ENCODE results near the gene FCGBP.
A peak's percentile ranks its signal among the peaks of the same experiment; 100 is the strongest.
"Not testable (repeated sequence)": the region's sequence is repeated elsewhere in the genome, so short reads cannot be mapped to it uniquely, and the experiment has no call there.

The FCGBP gene

GRCh38 chr19:39917561-39918182, 16.8 kb downstream of the FCGBP start:
- DNase-seq, result no peak

- peak in 1 of 51 donors; percentile 11 for DNase-seq
Measured at GRCh38 chr19:39916851-39917396, 17.5 kb downstream of the FCGBP start.

GRCh38 chr19:39916236-39916635, 18.2 kb downstream of the FCGBP start:
- no peak for DNase-seq

GRCh38 chr19:39915848-39916215, 18.6 kb downstream of the FCGBP start:
- DNase-seq, result no peak

- DNase-seq, result no peak
Measured at GRCh38 chr19:39915101-39915847, 19.2 kb downstream of the FCGBP start.

GRCh38 chr19:39913682-39914333, 20.6 kb downstream of the FCGBP start:
- DNase-seq, result no peak

- DNase-seq, result no peak
Measured at GRCh38 chr19:39908803-39909202, 25.6 kb downstream of the FCGBP start.

GRCh38 chr19:39906820-39907611, 27.4 kb downstream of the FCGBP start:
- DNase-seq, result no peak

- DNase-seq, result no peak
Measured at GRCh38 chr19:39906283-39906682, 28.2 kb downstream of the FCGBP start.

GRCh38 chr19:39903486-39904091, 30.8 kb downstream of the FCGBP start:
- DNase-seq, result not testable (repeated sequence)

GRCh38 chr19:39902326-39902725, 32.1 kb downstream of the FCGBP start:
- DNase-seq, result not testable (repeated sequence)

- DNase-seq, result not testable (repeated sequence)
Measured at GRCh38 chr19:39901681-39902080, 32.8 kb downstream of the FCGBP start.

- not testable (repeated sequence) for DNase-seq
Measured at GRCh38 chr19:39898858-39899257, 35.6 kb downstream of the FCGBP start.

GRCh38 chr19:39897511-39898245, 36.8 kb downstream of the FCGBP start:
- DNase-seq, result peak in 6 of 51 donors; percentile 2 to 24 (median 14)

- not testable (repeated sequence) for DNase-seq
Measured at GRCh38 chr19:39895096-39895495, 39.3 kb downstream of the FCGBP start.

GRCh38 chr19:39894236-39894606, 40.2 kb downstream of the FCGBP start:
- not testable (repeated sequence) for DNase-seq

- not testable (repeated sequence) for DNase-seq
Measured at GRCh38 chr19:39893366-39894235, 40.8 kb downstream of the FCGBP start.

GRCh38 chr19:39892506-39892902, 41.9 kb downstream of the FCGBP start:
- not testable (repeated sequence) for DNase-seq
